ENCODE measurements around the gene G6PD.
A peak's percentile ranks its signal among the peaks of the same experiment; 100 is the strongest.
"Not testable (repeated sequence)": the region's sequence is repeated elsewhere in the genome, so short reads cannot be mapped to it uniquely, and the experiment has no call there.

The G6PD gene

DNA sequence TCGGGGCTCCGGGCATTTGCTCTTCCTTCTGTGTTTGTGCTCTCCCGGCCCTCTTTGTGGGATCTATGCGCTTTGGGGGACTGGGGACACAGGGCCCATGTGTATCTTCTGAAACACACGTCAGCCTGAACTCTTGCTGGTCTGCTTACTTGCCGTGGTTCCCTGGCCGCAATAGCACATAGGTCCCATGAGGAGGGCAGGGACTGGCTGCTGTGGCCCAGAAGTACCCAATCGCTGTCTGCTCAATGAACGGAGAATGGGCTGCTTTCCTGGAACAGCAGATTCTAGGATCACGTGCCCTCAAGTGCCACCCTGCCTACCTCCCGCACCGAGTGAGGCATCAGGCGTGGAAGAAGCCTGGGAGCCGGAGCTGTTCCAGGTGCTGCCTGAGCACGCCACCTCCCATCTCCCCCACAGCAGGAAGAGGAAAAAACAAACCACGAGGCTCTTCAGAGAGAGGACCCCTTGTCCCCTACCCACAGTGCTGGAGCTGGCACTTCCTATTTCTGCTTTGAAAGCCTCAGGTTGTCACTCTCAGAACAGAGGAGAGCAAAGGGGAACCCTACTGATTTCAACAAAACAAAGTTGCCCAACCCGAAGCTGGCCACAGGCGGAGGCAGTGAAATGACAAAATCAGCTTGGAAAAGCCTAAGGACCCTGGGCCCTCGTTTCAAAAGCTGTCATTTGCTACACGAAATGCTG is 3.8 kb downstream of the G6PD start:
- no peak for DNase-seq (ENCODE audit: low read depth)

DNA sequence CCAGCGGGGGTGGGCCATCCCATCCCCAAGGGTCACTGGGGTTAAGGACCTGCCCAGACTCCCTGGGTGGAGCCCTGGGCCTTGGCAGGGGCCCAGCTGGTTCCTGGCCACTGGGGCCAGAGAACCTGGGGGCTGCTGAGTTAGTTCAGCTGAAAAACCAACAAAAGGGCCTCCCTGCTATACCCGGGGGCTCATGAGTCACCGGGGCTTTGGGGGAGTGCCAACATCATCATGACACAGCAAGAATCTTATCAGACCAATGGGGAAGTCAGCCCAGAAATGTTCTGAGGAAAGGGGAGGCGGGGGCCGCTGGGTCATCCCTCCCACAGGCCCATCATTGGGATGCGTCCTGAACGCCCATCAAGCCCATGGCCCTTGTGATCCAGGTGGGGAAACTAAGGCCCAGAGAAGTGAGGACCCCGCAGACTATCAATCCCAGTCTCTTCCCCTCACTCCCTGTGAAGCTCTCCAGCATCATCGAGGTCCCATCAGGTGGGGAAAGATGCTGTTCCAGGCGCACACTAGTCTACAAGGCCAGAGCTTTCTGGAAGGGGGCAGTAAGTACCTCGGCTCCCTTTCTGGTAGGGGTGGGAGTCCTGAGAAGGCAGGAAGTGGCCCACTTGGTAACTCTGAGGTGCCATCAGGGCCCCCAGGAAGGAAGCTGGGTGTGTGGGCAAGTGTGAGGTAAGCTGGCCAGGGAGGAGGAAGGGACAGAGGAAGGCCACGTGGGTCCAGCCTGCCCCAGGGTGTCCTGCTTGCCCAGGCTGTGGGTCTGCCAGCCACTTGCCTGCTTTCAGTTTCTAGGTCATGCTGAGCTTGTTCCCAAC is 4.5 kb downstream of the G6PD start:
- no peak for DNase-seq (ENCODE audit: low read depth)

DNA sequence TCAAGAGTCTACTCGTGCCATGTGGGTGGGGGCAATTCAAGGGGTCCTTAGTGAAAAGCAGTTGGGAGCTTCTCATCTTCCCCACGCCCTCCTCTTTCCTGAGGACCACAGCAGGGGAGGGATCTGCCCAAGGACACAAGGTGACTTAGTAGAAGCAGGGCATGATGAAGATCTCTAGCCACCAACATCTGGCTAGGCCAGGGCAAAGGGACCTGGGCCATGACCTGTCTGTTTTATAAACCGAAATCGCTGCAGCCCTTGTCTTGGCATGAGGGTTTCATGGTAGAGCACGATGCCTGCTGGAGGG is 5.1 kb downstream of the G6PD start:
- no peak for DNase-seq (ENCODE audit: low read depth)

DNA sequence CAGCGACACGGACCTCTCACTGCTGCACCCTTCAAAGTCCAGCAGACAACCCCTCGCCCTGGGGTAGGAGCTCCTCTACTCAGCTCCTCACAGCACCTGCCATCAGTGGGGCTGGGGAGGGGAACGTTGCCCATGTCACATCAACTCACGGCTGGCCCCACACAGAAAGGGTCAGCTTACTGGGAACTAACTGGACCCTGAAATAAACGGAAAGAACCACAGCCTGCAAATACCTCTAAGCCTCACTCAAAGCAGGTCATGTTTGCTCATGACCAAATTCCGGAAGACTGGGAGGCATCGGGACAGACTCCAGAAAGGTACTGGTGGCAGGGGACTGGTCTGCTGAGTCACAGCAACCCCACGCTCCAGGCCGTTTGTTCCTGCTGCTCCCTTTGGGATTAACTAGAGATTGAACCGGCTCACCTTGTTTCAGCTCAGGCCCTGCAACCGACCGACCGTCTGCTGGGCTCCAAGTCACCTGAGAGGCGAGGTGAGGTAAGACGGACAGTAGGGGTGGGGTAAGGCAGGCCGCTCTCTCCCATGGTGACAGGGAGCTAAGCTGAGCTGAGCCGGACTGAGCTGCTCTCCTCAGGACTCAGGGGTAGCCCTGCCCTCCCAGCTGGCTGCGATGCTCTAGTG is 5.6 kb downstream of the G6PD start:
- DNase-seq (ENCODE audit: low read depth): no peak

DNA sequence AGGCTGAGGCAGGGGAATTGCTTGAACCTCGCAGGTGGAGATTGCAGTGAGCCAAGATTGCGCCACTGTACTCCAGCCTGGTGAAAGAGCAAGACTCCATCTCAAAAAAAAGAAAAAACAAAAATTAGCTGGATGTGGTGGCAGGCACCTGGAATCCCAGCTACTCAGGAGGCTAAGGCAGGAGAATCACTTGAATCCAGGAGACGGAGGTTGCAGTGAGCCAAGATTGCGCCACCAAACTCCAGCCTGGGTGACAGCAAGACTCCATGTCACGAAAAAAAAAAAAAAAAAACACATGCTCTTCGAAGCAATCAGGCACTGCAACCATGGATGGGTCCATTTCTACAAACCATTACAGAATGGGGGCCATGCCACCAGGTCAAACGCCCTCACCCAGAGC is 6.3 kb downstream of the G6PD start:
- not testable (repeated sequence) for DNase-seq (ENCODE audit: low read depth)

DNA sequence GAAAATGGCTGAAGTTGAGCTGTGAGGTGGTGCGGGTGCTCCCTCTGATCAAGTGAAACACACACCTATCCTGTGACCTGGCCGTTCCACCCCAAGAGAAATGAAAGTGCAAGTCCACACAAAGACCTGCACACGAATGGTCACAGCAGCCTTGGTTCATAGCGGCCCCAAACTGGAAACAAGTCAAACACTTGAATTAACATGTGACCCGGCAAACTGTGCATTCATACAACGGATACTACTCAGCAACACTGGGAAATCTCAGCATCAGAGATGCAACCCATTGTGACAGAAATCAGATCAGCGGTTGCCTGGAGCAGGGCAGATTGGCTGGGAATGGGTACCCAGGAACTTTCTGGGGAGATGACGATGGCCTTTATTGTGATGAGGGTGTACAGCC is 7.6 kb downstream of the G6PD start:
- no peak for DNase-seq (ENCODE audit: low read depth)

DNA sequence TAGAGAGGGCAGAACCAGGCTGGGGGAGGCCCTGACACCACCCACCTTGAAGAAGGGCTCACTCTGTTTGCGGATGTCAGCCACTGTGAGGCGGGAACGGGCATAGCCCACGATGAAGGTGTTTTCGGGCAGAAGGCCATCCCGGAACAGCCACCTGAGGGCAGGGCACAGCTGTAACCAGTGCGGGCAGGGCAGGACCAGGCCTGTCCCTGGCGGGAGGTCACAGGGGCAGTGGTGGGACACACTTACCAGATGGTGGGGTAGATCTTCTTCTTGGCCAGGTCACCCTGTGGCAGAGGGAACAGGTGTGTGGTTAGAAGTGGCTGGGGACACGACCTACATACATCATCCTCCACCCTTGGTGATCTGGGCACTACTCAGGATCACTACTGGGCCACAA is 10.8 kb downstream of the G6PD start:
- DNase-seq (ENCODE audit: low read depth): no peak

DNA sequence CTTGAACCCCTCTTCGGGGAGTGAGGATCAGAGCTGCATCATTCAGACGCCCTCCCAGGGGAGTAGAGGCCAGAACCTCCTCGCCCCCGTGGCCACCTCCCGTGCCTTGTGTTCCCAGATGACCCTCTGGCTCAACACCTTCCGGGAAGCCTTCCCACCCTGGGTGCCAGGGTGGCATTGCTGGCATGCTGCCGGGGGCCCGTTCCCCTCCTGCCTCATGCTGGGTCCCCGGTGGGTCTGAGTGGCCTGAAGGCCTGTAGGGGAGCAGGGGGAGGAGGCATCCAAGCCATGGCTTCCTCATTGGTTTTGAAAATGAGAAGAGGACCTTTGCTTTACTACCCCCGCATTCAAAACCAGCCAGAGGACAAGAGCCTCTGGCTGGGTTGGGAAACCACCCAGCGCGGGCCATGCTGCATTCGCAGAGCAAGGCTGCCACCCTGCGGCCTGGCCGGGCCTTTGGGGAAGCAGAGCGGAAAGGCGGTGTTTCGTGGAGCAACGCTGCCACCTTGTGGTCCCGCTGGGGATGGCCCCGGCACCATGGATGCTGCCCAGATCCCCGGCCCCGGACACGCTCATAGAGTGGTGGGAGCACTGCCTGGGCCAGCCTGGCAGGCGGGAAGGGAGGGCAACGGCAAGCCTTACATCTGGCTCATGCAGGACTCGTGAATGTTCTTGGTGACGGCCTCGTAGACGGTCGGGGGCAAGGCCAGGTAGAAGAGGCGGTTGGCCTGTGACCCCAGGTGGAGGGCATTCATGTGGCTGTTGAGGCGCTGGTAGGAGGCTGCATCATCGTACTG is 11.9 kb downstream of the G6PD start:
- peak; percentile 80 for DNase-seq (ENCODE audit: low read depth)

DNA sequence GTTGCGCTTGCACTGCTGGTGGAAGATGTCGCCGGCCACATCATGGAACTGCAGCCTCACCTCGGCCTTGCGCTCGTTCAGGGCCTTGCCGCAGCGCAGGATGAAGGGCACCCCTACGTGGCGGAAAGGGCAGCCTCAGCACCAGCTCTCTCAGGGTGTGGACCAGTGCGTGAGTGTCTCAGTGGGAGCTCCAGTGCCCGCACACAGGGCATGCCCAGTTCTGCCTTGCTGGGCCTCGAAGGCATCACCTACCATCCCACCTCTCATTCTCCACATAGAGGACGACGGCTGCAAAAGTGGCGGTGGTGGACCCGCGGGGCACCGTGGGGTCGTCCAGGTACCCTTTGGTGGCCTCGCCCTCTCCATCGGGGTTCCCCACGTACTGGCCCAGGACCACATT is 14.0 kb downstream of the G6PD start:
- no peak for DNase-seq (ENCODE audit: low read depth)

DNA sequence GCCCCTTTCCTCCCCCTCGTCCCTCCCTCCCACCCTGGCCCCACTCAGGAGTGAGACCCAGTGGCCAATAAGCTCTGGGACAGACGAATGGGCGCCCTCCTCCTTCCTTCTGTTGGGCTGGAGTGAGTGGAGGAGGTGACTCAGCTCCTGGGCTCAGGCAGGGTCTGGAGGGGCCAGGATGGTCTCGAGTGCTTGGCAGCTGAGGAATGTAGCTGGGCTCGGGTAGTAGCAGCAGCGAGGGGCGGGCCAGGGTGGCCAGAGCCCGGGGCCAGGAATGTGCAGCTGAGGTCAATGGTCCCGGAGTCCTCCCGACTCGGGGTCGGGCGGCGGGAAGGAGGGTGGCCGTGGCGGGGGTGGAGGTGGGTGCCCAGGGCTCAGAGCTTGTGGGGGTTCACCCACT is 15.0 kb downstream of the G6PD start:
- DNase-seq (ENCODE audit: low read depth): no peak

DNA sequence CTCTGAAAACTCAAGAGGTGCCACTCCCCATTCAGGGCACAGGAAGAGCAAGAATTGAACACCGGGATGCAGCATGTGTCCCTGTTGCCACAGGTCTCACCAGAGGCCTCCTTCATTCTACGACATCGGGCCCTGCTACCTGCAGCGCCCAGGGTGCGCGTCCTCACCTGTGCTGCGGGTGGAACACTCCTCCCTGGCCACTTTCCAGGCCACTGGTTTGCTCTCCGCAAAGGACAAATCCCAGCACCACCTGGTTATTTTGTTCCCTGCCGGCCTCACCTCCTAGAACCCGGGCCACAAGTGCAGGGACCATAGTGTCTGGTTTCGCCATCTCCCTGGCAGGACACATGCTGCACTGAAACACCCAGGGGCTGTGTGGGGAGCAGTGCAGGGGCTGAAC is 16.4 kb downstream of the G6PD start:
- DNase-seq (ENCODE audit: low read depth): no peak

DNA sequence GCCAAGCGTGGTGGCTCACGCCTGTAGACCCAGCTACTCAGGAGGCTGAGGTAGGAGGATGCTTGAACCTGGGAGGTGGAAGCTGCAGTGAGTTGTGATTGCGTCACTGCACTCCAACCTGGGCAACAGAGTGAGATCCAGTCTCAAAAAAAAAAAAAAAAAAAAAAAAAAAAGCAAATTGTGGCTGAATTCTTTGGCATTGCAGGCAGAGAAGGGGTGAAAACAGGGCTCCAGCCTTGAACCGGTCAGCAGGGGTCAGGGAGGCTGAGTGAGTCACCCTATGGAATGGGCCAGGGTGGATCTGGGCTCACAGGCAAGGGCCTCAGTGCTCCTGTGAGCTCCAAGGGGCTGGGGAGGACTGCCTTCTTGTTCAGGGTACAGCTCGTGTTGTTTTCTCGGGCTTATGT is 17.4 kb downstream of the G6PD start:
- no peak for DNase-seq (ENCODE audit: low read depth)

DNA sequence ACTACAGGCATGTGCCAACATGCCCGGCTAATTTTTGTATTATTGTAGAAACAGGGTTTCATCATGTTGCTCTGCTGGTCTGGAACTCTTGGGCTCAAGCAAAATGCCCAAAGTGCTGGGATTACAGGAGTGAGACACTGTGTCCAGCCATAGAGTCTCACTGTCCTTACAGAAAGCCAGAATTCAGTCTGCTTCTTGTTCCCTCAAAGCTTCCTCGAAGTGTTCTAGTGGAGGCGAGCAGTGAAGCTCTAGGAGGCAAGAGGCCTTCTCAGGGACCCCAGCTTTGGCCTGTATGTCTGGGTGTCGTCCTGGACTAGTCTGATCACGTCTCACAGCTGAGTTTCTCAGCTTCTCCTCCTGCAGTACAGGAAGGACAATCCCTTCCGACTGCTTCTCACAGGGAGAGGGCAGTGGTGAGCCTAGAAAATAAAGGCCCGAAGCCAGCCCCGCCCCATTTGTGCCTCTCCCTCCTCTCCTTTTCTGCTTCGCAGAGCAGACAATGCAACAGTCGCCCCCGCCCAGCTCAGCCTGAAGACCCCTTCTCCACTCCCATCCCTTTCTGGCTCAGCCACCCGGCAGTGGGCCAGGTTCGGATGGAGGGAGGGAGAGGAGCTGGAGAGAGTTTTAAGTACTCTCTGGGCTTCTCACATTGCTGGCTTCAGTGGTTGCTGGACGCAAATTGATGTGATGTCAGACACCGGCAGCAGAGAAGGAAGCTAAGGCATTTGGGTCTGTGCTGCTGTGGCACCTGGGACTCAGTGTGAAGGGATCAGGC is 19.6 kb downstream of the G6PD start:
- DNase-seq (ENCODE audit: low read depth): peak; percentile 45

DNA sequence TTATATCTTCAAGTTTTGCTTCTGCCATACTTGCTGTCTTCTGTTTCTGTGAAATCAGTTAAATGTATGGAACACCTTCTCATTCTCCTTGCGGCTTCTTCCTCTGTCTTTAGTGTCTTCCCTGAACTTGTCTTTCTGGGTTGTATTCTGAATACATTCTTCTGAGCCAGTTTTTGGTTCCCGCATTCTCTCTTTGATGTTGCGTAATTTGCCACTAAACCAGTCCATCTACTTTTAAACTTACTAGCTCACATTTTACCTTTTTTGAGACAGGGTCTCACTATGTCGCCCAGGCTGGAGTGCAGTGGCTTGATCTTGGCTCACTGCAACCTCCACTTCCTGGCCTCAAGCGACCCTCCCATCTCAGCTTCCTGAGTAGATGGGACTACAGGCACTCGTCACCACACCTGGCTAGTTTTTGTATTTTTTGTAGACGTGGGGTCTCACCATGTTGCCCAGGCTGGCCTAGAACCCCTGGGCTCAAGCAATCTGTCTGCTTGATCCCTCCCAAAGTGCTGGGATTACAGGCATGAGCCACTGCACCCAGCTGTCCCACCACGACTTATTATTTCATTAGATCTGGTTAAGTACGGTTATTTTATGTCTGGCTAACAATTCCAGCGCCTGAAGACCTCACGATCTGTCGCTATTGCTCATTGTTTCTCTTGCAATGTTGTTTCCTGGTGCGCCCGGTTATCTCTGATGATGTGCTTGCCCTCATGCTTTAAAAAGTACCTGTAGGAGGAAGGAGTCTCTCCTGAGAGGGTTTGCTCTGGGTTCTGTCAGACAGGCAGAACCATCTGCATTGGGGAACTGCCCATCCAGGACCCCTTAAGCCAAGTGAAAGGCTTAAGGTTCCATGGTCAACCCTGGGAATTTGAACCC is 20.8 kb downstream of the G6PD start:
- no peak for DNase-seq (ENCODE audit: low read depth)

DNA sequence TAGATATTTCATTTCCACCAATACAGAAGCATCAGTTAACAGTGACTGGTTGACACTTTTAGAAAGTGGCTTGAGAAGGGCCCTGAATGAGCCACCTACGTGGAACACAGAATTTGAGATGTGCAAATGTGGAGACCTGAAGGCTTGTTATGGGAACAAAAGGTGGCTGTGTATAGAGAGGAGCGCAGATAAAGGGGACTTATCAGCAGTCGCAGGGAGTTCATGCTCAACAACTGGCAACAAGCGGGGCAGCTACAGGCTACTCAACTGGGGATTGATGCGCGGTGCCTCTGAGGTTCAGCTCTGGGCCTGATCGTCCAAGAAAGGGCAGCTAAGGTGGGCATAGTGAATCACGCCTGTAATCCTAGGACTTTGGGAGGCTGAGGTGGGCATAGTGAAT is 27.3 kb downstream of the G6PD start:
- no peak for DNase-seq (ENCODE audit: low read depth)

DNA sequence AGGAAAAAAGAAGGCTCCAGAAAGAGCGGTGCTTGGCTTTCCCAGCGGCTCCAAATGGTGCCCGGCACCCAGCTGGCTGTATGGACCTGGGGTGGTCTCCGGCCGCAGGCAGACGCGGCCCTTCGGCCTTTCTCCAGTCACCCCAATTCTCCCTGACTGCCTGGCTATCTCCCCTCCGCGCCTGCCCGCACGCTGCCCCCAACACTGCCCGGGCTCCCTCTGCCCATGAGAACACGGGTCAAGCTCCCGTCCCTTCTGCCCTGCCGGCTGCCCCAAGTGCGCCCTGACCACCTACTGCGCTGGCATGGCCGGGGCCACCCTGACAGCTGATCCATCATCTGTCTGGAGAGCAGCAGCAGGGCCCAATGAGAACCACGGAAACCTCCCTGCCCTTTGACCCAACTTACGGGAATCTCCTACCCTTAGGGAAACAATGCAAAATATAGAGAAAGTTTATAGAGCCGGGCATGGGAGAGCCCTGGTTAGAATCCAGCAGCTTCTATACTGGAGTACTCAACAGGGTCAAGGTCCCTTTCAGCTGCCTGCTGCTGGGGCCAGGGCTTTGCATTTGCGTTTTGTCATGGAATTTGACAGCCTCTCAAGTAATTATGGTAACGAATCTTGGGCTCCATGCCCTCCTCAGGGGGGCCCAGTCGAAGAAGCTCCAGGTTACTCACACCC is 29.4 kb downstream of the G6PD start:
- no peak for DNase-seq (ENCODE audit: low read depth)

DNA sequence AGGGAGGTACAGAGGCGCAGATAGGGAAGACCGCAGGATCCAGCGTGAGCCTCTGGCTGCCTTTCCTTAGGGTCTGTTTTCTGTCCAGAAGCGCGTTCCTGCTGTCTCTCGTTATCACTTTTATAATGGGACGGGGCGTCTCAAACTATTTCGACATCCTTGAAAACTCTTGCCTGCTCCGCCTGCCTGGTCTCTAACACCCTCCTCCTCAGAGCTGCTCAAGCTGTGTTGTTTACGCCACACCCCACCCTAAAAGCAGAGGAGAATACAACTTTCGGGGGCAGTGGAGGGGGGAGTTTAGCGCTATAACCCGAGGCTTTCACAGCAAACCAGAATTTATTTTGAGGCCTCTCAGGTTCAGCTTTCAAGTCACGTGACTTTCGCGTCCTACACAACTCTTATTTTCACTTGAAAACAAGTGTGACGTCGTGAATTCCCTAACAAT is 30.0 kb downstream of the G6PD start:
- no peak for DNase-seq (ENCODE audit: low read depth)

DNA sequence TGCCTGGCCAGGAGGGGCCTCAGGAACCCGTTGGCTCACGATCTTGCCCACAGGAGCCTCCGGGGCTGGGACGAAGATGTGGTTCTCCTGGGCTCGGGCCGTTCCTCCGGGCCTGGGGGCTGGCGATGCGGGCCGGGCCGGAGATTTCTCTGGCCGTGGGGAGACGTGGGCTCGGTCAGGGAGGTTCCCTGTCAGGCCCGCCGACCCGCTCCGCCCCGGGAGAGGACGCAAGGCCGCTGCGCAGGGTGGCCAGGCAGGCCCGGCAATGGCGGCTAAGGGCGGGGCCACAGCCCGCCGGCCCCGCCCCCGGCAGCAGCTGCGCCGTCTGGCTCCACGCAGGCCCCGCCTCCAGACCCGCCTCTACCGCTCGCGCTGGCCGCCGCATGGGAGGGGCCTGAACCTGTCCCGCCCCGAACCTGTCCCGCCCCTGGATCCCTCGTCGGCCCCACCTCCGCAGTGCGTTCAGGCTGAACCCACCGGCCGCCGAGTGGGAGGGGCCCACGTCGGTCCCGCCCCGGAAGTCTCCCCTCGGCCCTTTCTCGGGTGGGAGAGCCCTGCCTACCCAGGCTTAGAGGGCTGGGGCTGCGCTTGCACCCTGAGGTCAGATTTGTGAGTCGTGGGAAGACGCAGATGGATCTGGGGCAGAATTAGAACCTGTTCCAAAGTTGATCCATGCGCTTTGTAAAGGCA is 30.5 kb downstream of the G6PD start, which contains the start of gene FAM3A:
Gene FAM3A (minus strand): TSS at position 267 of the 690 bp plus-strand sequence. CDS start 460 bp downstream, outside the sequence.
- DNase-seq (ENCODE audit: low read depth): peak; percentile 89
